Cardiac fibroblast (primary cell): ENCODE results near the gene HIGD1A.

ENCODE experiments used
- DNase-seq, 2 donors: peaks; one replicate each; pipeline versions ENCODE4 v3.0.0 to v3.0.0-alpha.2; 2010; ENCODE audit warnings: low read depth in 2 of 2
- H3K4me3 ChIP-seq, 2 donors: replicated peaks in 1 of 2; 1 replicate in 1 of 2; 2 replicates in 1 of 2; pipeline ENCODE4 v1.5.1; 2011; ENCODE audit warnings: low read depth in 2 of 2, low read length in 2 of 2, mild to moderate bottlenecking in 2 of 2, moderate library complexity in 1 of 2
- CTCF ChIP-seq: IDR thresholded peaks from one replicate; pipeline ENCODE4 v1.5.1; 2011; ENCODE audit warnings: low read depth, mild to moderate bottlenecking, low read length, inconsistent platforms

Gene HIGD1A

GRCh38 chr3:42763021-42763420, 41.3 kb downstream of the HIGD1A start:
- peak; percentile 59 to 64 for DNase-seq
- H3K4me3 ChIP-seq: no peak overlapping the region
- TF ChIP-seq CTCF: no peak

- no peak for DNase-seq
- no peak overlapping the region for H3K4me3 ChIP-seq
- TF ChIP-seq CTCF: no peak
Observed at GRCh38 chr3:42762046-42762724, 42.1 kb downstream of the HIGD1A start.

GRCh38 chr3:42758126-42758525, 46.2 kb downstream of the HIGD1A start:
- TF ChIP-seq CTCF: no peak
- no peak for DNase-seq
- no peak overlapping the region for H3K4me3 ChIP-seq

GRCh38 chr3:42756681-42757213, 47.5 kb downstream of the HIGD1A start:
- TF ChIP-seq CTCF: no peak
- DNase-seq: no peak
- H3K4me3 ChIP-seq: no peak overlapping the region

GRCh38 chr3:42755681-42756578, 48.4 kb downstream of the HIGD1A start:
- peak; percentile 49 to 50 for DNase-seq
- H3K4me3 ChIP-seq: no peak overlapping the region
- peak; percentile 66 for TF ChIP-seq CTCF

- TF ChIP-seq CTCF: no peak
- no peak for DNase-seq
Observed at GRCh38 chr3:42753757-42754156, 50.5 kb downstream of the HIGD1A start.

More at GRCh38 chr3:42753757-42754156, 50.5 kb downstream of the HIGD1A start:
- no peak overlapping the region for H3K4me3 ChIP-seq
